ENCODE data around the gene AATF. TPM values are rescaled to one million over a fixed set of nuclear protein-coding genes. Genes with fewer than 3 reads are reported as not detected.

AATF gene
- total and polyA plus RNA-seq, 10 donors: 28.7 to 59.0 (median 35.2) TPM

DNA sequence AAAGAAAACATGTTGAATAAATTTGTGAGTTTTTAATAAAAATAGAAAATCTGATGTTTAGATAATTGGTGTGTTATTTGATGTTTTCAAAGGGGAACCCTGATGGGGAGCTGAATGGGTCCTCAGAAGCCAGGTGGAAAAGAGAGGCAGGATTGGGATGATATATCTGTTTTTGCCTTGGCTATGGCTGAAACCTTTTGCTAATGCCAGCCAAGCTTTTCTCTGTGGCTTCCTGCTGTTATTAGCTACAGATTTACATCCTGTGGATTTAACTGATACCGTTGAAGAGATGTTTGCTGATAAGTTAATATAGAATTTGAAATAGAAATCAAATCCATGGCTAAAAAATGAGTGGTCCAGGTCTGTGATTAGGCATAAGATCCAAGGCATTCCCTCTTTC is 4.2 kb upstream of the AATF start:
- Histone ChIP-seq H3K4me1 (peaks cover 10 to 58% (median 31%) of the 10 kb centered on the region in 6 donors), H3K27ac (no peak overlapping the region), H3K36me3 (no peaks in the 10 kb centered on the region), H3K27me3 (replicated peaks in 1 of 7) (peaks cover 25 to 84% (median 82%) of the 10 kb centered on the region in 7 donors), H3K4me3 (no peak overlapping the region), H3K9me3 (peaks cover 0 to 1% (median 0%) of the 10 kb centered on the region in 8 donors)
- no peak for DNase-seq
- TF ChIP-seq, protein P1, sequence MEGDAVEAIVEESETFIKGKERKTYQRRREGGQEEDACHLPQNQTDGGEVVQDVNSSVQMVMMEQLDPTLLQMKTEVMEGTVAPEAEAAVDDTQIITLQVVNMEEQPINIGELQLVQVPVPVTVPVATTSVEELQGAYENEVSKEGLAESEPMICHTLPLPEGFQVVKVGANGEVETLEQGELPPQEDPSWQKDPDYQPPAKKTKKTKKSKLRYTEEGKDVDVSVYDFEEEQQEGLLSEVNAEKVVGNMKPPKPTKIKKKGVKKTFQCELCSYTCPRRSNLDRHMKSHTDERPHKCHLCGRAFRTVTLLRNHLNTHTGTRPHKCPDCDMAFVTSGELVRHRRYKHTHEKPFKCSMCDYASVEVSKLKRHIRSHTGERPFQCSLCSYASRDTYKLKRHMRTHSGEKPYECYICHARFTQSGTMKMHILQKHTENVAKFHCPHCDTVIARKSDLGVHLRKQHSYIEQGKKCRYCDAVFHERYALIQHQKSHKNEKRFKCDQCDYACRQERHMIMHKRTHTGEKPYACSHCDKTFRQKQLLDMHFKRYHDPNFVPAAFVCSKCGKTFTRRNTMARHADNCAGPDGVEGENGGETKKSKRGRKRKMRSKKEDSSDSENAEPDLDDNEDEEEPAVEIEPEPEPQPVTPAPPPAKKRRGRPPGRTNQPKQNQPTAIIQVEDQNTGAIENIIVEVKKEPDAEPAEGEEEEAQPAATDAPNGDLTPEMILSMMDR (IDR thresholded peaks at IDR 0.05 in 8 of 11, conservative IDR thresholded peaks at IDR 0.05 in 3 of 11): no peak
- no peak for TF ChIP-seq POLR2AphosphoS5 (IDR thresholded peaks at IDR 0.05)
- TF ChIP-seq POLR2A (IDR thresholded peaks at IDR 0.05): no peak
- intact Hi-C loops (cut with DNase I; ENCODE audit: low total_unique reads): no loop called here
- WGBS, 5 donors: 0 to 4% (median 3%) methylated on average over 1 of the region's 1 CpG

DNA sequence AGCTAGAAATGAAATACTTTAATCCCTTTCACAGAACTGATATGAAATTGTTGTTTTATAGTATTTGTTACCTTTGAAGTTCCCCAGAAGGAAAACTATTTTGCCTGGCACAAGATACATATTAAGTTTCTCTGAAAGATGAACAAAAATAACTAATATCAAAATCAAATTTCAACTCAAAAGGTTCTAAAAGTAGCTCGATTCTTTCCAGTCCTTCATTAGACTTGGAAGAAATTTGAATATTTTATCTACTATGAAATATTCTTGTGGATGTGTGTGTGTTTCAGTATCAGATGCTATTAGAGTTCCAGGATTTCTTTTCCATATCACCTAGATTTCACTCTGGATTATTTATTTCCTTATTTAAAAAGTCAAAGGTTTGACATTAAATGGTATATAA is 3.6 kb upstream of the AATF start:
- intact Hi-C loops (cut with DNase I; ENCODE audit: low total_unique reads): no loop called here
- WGBS, 5 donors: 18 to 37% (median 31%) methylated on average over 1 of the region's 1 CpG
- DNase-seq: no peak
- H3K4me1 ChIP-seq: peaks cover 16 to 58% (median 35%) of the 10 kb centered on the region in 6 donors
- no peaks in the 10 kb centered on the region for H3K36me3 ChIP-seq
- TF ChIP-seq POLR2AphosphoS5 (IDR thresholded peaks at IDR 0.05): no peak
- TF ChIP-seq, protein P1 (IDR thresholded peaks at IDR 0.05 in 8 of 11, conservative IDR thresholded peaks at IDR 0.05 in 3 of 11): no peak
- TF ChIP-seq POLR2A (IDR thresholded peaks at IDR 0.05): no peak
- peaks cover 23 to 79% (median 76%) of the 10 kb centered on the region in 7 donors for H3K27me3 ChIP-seq (replicated peaks in 1 of 7)
- H3K9me3 ChIP-seq: no peaks in the 10 kb centered on the region
- H3K27ac ChIP-seq: no peak overlapping the region
- no peak overlapping the region for H3K4me3 ChIP-seq

DNA sequence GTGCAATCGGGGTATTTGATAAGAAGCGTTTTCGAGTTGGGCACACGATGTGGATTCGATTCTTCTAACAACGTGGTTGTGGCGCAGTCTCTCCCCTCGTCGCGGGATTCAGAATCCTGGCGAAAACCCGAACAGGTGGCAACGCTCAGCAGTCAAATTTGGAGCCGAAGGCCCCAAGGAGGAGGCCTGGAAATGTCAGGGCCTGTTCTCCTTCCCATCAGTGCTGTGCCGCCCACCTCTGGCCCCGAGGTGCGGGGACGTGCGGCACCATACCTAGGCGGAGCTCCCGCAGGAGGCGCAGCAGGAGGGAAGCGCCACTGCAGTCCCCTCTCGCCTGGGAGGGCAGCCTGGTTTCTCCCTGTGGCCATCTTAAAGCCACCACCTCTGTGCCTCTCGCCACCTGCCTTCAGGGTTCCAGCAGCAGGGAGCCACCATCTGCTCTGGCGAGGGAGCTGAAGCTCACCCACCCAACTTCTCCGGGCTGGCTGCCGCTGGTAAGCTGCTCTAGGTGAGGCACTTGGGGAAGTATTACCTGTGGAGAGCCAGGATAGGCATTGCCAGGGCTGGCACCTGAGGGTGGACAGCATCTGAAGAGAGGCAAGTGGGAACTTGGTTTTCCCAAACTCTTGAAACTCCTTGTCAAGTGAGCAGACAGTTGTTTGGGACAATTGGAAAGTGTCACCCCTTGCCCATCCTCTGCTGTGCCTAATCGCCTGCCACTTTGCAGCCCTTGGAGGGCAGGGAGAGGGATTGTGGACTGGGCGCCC is 2.6 kb upstream of the AATF start:
- peaks cover 26 to 60% (median 45%) of the 10 kb centered on the region in 6 donors for H3K4me1 ChIP-seq
- no peak overlapping the region for H3K27ac ChIP-seq
- peaks cover 16 to 69% (median 66%) of the 10 kb centered on the region in 7 donors for H3K27me3 ChIP-seq (replicated peaks in 1 of 7)
- intact Hi-C loops (cut with DNase I; ENCODE audit: low total_unique reads): no loop called here
- WGBS, 5 donors: 10 to 18% (median 13%) methylated on average over 28 to 30 of the region's 30 CpGs
- H3K36me3 ChIP-seq: peaks cover 0 to 9% (median 0%) of the 10 kb centered on the region in 6 donors
- DNase-seq: no peak
- TF ChIP-seq POLR2A (IDR thresholded peaks at IDR 0.05) (no peak), POLR2AphosphoS5 (IDR thresholded peaks at IDR 0.05) (no peak)
- TF ChIP-seq, protein P1 (IDR thresholded peaks at IDR 0.05 in 8 of 11, conservative IDR thresholded peaks at IDR 0.05 in 3 of 11): no peak
- H3K4me3 ChIP-seq: no peak overlapping the region
- no peaks in the 10 kb centered on the region for H3K9me3 ChIP-seq

DNA sequence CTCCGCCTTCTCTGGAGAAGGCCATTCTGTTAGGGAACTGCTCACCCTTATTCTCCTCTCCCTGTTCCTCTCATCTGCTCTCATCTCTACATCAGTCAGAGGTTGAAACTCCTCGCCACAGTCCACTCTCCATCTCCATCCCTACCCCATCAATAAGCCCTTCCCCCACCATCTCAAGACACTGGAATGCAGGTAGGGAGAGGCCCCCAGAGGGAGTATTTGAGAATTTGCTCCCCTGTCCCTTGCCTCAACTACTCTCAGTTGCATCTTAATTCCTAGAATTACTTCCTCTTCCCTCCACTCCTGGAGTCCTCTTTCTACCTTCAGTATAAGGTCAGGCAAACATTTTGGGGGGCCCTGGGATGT is 2.0 kb upstream of the AATF start:
- Histone ChIP-seq H3K4me1 (peaks cover 25 to 60% (median 49%) of the 10 kb centered on the region in 6 donors), H3K27ac (no peak overlapping the region), H3K4me3 (no peak overlapping the region), H3K36me3 (peaks cover 0 to 15% (median under 1%) of the 10 kb centered on the region in 6 donors), H3K27me3 (replicated peaks in 1 of 7) (peaks cover 16 to 63% (median 61%) of the 10 kb centered on the region in 7 donors), H3K9me3 (no peaks in the 10 kb centered on the region)
- 44 to 64% (median 60%) methylated on average over 2 of the region's 2 CpGs for WGBS, 5 donors
- intact Hi-C loops (cut with DNase I; ENCODE audit: low total_unique reads): no loop called here
- DNase-seq: no peak
- TF ChIP-seq, protein P1 (IDR thresholded peaks at IDR 0.05 in 8 of 11, conservative IDR thresholded peaks at IDR 0.05 in 3 of 11): no peak
- no peak for TF ChIP-seq POLR2AphosphoS5 (IDR thresholded peaks at IDR 0.05)
- TF ChIP-seq POLR2A (IDR thresholded peaks at IDR 0.05): no peak
